Islet of Langerhans (tissue), 1 donor: ENCODE results near the gene MGST3.
"Not testable (repeated sequence)": the region's sequence is repeated elsewhere in the genome, so short reads cannot be mapped to it uniquely, and the experiment has no call there.

Experiments
- FAIRE-seq: peaks from one replicate; lab custom pipeline; 2011; peaks lifted over from hg19 to GRCh38; lab: Jason Lieb, UNC

Gene MGST3

DNA sequence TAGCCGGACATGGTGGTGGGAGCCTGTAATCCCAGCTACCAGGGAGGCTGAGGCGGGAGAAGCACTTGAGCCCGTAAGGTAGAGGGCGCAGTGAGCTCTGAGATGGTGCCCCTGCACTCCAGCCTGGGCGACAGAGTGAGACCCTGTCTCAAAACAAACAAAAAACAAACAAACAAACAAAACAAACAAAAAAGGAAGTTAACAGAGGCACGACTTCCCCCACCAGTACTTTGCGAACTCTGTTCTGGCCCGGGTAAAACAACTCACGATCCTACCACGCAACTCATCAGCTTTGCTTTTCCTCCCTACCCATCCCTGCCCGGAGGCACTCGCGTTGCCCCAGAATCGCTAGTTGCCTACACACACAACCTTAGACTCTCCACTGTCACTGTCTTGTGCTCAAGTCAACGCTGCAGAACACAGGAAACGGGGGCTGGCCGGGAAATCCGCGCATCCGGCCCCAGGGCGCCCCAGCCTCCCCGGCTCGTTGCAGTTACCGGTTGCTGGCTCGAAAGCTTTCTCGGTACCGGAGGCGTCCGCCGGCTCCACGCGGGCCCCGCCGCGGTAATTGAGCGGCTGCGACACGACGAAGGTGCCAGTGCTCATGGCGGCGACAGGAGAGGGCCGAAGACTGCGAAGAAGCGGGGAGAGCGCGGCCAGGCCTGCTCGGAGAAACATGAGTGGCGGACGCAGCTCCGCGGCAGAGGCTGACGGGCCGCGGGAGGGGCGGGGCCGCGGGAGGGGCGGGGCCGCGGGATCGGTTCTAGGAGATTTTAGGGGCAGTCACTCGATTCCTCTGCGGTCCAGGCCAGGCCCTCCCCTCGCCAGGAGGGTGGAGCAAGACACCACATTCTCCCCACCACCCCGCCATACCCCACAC lies 67.1 kb downstream of the MGST3 start, which contains the start of gene ALDH9A1:
Gene ALDH9A1, minus strand, starts transcription at position 682 of the 880 bp plus-strand sequence. Its CDS starts 4 bp downstream, at position 678.
- no peak for FAIRE-seq

DNA sequence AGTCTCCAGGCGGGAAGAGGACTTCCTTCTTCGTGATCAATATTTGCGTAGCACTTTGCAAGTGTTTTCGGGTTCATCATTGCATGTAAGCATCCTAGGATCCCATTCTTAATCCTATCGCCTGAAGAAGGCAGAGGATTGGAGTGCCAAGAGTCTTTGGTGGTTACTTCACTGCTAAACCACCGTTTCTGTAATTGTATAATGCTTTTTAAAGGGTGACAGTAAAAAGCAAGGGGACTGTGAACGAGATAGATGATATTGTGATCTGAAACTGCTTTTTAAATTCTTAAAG lies 67.7 kb downstream of the MGST3 start:
- FAIRE-seq: no peak

DNA sequence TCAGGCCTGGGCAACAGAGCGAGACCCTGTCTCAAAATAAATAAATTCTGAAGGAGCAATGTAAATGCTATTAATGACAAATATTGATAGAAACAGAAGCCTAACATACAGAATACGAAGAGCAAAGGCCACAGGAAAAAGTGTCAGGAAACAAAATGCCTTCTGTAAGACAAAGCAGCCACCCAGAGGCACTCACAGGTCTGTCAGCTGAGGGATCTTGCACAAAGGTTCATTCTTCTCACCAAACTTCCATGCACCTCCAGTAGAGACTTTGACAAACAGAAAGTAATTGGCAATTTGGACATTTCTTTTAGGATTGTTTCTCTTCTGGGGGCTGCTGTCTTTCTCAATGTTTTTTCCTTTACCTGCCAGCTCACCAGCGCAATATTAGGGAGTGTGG lies 68.5 kb downstream of the MGST3 start:
- no peak for FAIRE-seq

DNA sequence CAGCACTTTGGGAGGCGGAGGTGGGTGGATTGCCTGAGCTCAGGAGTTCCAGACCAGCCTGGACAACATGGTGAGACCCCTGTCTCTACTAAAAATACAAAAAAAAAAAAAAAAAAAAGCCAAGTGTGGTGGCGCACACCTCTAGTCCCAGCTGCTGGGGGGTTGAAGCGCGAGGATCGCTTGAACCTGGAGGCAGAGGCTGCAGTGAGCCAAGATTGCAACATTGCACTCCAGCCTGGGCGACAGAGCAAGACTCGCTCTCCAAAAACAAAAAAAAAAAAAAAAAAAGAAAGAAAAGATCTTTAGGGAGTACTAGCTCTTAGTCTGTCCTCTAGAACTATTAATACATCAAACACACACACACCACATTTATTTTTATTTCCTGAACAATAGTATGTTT lies 70.9 kb downstream of the MGST3 start:
- not testable (repeated sequence) for FAIRE-seq

DNA sequence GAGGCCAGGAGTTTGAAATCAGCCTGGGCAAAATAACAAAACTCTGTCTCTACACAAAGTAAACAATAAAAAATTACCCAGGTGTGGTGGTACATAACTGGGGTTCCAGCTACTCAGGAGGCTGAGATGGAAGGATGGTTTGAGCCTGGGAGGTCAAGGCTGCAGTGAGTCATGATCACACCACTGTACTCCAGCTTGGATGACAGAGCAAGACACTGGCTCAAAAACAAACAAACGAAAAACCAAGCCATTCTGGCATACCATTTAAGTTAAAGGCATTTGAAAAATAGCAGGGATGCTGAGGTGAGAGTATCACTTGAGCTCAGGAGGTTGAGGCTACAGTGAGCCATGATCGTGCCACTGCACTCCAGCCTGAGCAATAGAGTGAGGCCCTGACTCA lies 72.6 kb downstream of the MGST3 start:
- FAIRE-seq: no peak
